ENCODE measurements around the gene TLR2. TPM values are rescaled to one million over a fixed set of nuclear protein-coding genes. Genes with fewer than 3 reads are reported as not detected.

TLR2 gene
- total and polyA plus RNA-seq, 2 experiments from 2014 or later = 0.63 to 1.2 TPM

DNA sequence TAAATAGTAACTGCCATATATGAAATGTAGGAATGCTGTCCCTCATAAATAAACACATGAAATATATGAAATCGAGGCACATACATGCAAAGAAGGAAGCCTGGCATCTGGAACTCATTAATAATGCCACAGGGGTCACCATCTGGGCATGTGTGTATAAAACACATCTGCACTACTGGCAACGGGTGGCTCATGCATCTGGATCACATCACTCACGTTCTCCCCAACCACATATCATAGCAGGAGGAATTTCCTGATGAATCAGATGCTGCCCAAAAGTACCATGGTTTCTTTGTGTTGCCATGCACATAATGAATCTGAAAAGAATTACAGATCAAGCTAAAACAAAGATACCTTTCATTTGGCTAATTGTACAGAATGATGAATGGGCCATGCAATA is 47.2 kb downstream of the TLR2 start (continued):
- TF ChIP-seq, protein P1, sequence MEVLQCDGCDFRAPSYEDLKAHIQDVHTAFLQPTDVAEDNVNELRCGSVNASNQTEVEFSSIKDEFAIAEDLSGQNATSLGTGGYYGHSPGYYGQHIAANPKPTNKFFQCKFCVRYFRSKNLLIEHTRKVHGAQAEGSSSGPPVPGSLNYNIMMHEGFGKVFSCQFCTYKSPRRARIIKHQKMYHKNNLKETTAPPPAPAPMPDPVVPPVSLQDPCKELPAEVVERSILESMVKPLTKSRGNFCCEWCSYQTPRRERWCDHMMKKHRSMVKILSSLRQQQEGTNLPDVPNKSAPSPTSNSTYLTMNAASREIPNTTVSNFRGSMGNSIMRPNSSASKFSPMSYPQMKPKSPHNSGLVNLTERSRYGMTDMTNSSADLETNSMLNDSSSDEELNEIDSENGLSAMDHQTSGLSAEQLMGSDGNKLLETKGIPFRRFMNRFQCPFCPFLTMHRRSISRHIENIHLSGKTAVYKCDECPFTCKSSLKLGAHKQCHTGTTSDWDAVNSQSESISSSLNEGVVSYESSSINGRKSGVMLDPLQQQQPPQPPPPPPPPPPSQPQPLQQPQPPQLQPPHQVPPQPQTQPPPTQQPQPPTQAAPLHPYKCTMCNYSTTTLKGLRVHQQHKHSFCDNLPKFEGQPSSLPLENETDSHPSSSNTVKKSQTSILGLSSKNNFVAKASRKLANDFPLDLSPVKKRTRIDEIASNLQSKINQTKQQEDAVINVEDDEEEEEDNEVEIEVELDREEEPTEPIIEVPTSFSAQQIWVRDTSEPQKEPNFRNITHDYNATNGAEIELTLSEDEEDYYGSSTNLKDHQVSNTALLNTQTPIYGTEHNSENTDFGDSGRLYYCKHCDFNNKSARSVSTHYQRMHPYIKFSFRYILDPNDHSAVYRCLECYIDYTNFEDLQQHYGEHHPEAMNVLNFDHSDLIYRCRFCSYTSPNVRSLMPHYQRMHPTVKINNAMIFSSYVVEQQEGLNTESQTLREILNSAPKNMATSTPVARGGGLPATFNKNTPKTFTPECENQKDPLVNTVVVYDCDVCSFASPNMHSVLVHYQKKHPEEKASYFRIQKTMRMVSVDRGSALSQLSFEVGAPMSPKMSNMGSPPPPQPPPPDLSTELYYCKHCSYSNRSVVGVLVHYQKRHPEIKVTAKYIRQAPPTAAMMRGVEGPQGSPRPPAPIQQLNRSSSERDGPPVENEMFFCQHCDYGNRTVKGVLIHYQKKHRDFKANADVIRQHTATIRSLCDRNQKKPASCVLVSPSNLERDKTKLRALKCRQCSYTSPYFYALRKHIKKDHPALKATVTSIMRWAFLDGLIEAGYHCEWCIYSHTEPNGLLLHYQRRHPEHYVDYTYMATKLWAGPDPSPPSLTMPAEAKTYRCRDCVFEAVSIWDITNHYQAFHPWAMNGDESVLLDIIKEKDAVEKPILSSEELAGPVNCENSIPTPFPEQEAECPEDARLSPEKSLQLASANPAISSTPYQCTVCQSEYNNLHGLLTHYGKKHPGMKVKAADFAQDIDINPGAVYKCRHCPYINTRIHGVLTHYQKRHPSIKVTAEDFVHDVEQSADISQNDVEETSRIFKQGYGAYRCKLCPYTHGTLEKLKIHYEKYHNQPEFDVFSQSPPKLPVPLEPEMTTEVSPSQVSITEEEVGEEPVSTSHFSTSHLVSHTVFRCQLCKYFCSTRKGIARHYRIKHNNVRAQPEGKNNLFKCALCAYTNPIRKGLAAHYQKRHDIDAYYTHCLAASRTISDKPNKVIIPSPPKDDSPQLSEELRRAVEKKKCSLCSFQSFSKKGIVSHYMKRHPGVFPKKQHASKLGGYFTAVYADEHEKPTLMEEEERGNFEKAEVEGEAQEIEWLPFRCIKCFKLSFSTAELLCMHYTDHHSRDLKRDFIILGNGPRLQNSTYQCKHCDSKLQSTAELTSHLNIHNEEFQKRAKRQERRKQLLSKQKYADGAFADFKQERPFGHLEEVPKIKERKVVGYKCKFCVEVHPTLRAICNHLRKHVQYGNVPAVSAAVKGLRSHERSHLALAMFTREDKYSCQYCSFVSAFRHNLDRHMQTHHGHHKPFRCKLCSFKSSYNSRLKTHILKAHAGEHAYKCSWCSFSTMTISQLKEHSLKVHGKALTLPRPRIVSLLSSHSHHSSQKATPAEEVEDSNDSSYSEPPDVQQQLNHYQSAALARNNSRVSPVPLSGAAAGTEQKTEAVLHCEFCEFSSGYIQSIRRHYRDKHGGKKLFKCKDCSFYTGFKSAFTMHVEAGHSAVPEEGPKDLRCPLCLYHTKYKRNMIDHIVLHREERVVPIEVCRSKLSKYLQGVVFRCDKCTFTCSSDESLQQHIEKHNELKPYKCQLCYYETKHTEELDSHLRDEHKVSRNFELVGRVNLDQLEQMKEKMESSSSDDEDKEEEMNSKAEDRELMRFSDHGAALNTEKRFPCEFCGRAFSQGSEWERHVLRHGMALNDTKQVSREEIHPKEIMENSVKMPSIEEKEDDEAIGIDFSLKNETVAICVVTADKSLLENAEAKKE (CRISPR knock-in tag; IDR thresholded peaks at IDR 0.05) = no peak
- TF ChIP-seq JUNB (IDR thresholded peaks at IDR 0.05; ENCODE audit: unreplicated experiment) (no peak), POLR2AphosphoS5 (IDR thresholded peaks at IDR 0.05; ENCODE audit: low read depth) (no peak)

DNA sequence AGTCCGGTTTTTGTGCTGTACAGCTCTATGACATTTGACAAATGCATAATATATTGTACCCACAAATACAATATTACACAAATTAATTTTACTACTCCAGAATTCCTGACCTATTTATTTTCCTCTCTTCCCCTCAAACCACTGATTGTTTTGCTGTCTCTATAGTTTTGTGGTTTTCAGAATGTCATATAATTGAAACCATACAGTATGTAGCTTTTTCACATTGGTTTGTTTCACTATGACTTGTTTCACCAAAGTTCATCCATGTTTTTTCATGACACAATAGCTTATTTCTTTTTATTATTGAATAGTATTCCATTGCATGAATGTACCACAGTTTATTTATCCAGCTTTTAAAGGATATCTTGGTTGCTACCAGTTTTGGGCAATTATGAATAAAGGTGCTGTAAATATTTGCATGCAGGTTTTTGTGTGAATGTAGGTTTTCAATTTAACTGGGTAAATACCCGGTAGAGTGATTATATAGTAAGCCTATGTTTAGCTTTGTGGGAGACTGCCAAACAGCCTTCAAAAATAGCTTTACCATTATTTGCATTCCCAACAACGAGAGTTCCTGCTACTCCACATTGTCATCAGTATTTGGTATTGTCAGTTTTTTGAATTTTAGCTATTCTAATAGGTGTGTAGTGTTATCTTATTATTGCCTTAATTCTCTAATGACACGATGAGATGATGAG is 49.8 kb downstream of the TLR2 start:
- Histone ChIP-seq H3K4me2 (no peak overlapping the region), H3K4me1 (ENCODE audit: insufficient read depth) (peaks cover 10% of the 10 kb centered on the region), H3K4me3 (no peak overlapping the region), H3K36me3 (ENCODE audit: insufficient read depth) (no peaks in the 10 kb centered on the region), H3K27me3 (ENCODE audit: insufficient read depth) (no peaks in the 10 kb centered on the region), H2AFZ (no peak overlapping the region), H3K9me2 (ENCODE audit: insufficient read depth) (no peaks in the 10 kb centered on the region), H3F3A (replicated peaks; ENCODE audit: low read depth) (no peaks in the 10 kb centered on the region), H3K27ac (ENCODE audit: low read depth) (no peak overlapping the region), H4K20me1 (replicated peaks; ENCODE audit: insufficient read depth) (peaks cover 2% of the 10 kb centered on the region; the same call in 1 of the 2 replicates), H3K79me2 (replicated peaks; ENCODE audit: insufficient read depth) (no peaks in the 10 kb centered on the region)
- peaks cover 6% of the 10 kb centered on the region; the same call in 2 of the 3 replicates for H3K4me1 Mint-ChIP-seq
- H3K36me3 Mint-ChIP-seq (ENCODE audit: low read depth) = no peaks in the 10 kb centered on the region
- no peak overlapping the region for H3K4me3 Mint-ChIP-seq
- H3K9me3 Mint-ChIP-seq = no peaks in the 10 kb centered on the region
- H3K27me3 Mint-ChIP-seq (ENCODE audit: insufficient read depth, low read depth, poor library complexity) = no peaks in the 10 kb centered on the region
- H3K27ac Mint-ChIP-seq = no peak overlapping the region
- no peak for DNase-seq (ENCODE audit: low spot score)
- ATAC-seq = no peak
- TF ChIP-seq ZNF114 (CRISPR knock-in tag; IDR thresholded peaks at IDR 0.05) = no peak
- TF ChIP-seq, protein P2, sequence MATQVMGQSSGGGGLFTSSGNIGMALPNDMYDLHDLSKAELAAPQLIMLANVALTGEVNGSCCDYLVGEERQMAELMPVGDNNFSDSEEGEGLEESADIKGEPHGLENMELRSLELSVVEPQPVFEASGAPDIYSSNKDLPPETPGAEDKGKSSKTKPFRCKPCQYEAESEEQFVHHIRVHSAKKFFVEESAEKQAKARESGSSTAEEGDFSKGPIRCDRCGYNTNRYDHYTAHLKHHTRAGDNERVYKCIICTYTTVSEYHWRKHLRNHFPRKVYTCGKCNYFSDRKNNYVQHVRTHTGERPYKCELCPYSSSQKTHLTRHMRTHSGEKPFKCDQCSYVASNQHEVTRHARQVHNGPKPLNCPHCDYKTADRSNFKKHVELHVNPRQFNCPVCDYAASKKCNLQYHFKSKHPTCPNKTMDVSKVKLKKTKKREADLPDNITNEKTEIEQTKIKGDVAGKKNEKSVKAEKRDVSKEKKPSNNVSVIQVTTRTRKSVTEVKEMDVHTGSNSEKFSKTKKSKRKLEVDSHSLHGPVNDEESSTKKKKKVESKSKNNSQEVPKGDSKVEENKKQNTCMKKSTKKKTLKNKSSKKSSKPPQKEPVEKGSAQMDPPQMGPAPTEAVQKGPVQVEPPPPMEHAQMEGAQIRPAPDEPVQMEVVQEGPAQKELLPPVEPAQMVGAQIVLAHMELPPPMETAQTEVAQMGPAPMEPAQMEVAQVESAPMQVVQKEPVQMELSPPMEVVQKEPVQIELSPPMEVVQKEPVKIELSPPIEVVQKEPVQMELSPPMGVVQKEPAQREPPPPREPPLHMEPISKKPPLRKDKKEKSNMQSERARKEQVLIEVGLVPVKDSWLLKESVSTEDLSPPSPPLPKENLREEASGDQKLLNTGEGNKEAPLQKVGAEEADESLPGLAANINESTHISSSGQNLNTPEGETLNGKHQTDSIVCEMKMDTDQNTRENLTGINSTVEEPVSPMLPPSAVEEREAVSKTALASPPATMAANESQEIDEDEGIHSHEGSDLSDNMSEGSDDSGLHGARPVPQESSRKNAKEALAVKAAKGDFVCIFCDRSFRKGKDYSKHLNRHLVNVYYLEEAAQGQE (IDR thresholded peaks at IDR 0.05; ENCODE audit: unreplicated experiment) = no peak
- TF ChIP-seq, protein P3, sequence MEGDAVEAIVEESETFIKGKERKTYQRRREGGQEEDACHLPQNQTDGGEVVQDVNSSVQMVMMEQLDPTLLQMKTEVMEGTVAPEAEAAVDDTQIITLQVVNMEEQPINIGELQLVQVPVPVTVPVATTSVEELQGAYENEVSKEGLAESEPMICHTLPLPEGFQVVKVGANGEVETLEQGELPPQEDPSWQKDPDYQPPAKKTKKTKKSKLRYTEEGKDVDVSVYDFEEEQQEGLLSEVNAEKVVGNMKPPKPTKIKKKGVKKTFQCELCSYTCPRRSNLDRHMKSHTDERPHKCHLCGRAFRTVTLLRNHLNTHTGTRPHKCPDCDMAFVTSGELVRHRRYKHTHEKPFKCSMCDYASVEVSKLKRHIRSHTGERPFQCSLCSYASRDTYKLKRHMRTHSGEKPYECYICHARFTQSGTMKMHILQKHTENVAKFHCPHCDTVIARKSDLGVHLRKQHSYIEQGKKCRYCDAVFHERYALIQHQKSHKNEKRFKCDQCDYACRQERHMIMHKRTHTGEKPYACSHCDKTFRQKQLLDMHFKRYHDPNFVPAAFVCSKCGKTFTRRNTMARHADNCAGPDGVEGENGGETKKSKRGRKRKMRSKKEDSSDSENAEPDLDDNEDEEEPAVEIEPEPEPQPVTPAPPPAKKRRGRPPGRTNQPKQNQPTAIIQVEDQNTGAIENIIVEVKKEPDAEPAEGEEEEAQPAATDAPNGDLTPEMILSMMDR (conservative IDR thresholded peaks at IDR 0.05; ENCODE audit: low read depth in 2 of 2) = no peak
- no peak for TF ChIP-seq CREB1 (CRISPR knock-in tag; IDR thresholded peaks at IDR 0.05; ENCODE audit: low read depth)
- TF ChIP-seq POLR2AphosphoS5 (IDR thresholded peaks at IDR 0.05; ENCODE audit: low read depth) = no peak
- TF ChIP-seq, protein P4, sequence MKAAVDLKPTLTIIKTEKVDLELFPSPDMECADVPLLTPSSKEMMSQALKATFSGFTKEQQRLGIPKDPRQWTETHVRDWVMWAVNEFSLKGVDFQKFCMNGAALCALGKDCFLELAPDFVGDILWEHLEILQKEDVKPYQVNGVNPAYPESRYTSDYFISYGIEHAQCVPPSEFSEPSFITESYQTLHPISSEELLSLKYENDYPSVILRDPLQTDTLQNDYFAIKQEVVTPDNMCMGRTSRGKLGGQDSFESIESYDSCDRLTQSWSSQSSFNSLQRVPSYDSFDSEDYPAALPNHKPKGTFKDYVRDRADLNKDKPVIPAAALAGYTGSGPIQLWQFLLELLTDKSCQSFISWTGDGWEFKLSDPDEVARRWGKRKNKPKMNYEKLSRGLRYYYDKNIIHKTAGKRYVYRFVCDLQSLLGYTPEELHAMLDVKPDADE (IDR thresholded peaks at IDR 0.05) = no peak

Data from GM23338 (cell line).